SKM-1 (cell line): ENCODE measurements around the gene PLCH1.

Experiments used
- DNase-seq: peaks from one replicate; lab custom pipeline; 2025; ENCODE audit not compliant: unreplicated experiment; lab: John Stamatoyannopoulos, UW

PLCH1 gene

DNA sequence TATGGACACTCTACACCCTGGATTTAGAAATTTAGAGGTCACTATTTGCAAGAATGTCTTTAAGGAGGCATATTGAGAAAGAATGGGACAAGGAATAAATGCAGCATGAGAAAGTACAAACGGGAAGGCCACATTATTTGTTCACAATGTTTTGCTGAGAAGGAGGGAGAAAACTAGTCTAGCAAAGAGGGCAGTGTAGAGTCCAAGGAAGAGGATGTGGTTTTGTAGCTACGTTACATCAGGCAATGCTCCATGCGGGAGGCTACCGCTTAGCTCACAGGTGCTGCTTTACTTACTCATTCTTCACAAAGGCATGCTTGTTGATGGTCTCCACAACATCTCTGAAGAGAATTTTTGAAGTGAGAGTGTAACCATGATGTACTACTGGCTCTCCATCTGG lies 191.1 kb downstream of the PLCH1 start:
- peak; percentile 85 for DNase-seq

DNA sequence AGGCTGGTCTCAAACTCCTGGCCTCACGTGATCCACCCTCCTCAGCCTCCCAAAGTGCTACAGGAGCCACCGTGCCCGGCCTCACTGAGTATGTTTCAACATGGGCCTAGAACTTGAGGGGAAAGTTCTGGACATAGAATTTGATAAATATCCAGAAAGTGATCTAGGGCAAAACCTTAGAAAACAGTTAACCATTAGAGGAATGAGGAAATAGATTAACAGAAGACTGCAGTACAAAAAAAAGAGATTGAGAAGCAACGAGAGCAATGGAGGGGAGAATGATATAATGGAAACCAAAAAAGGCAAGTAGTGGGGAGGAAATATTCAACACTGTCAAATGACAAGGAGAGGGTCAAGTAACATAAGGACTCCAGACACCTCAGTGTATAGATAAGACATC lies 191.5 kb downstream of the PLCH1 start:
- no peak for DNase-seq

DNA sequence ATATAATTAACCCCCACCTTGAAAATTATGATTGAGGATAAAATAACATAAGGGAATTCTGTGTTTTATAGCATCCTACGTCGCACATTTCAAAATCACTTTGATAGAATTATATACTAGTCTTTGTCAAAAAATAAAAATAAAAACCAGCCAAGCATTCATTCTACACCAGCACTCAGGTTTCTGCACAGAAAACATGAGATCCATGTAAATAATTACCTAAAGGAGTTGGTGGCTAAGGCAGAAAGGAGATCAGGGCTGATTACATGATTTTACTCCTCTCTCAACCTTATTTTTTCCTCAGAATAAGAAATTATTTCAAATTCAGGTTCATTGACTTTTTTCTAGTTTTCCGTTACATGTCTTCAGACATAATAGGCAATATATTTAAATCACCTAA lies 194.5 kb downstream of the PLCH1 start:
- DNase-seq = no peak

DNA sequence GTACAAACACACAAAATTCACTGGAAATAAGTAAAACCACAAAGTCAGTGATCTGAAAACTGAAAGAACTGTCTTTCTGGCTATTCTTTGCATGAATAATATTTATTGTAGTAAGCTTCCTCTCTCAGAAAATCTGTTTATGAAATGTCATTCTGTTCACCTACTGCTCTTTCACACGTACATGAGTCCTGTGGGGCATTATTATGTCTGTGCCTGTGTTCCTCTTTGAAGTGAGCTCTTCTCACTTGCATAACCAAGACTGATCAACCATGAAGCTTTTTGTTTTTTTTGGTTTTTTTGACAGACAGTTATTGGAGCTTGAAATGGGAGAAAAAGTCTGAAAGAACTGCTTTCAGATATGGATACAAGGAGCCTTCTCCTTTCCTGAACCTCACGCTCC lies 195.8 kb downstream of the PLCH1 start:
- no peak for DNase-seq

DNA sequence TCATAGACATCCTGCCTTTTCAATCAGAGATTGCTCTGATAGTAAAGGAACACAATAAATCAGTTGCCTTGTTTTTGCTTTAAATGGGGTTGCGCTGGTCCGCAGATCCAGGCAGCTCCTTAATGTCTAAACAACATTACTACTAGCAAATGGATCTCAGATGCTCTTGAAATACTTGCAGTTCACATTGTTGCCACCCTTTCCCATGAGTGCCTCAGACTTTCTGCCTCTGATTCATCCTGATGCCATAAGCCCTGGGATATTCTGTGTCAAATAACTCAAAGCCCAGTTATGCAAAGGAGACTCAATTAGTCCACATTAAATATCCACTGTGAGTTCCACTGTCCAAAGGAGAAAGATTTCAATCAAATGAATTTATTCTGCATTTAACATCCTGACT lies 196.7 kb downstream of the PLCH1 start:
- DNase-seq = no peak

DNA sequence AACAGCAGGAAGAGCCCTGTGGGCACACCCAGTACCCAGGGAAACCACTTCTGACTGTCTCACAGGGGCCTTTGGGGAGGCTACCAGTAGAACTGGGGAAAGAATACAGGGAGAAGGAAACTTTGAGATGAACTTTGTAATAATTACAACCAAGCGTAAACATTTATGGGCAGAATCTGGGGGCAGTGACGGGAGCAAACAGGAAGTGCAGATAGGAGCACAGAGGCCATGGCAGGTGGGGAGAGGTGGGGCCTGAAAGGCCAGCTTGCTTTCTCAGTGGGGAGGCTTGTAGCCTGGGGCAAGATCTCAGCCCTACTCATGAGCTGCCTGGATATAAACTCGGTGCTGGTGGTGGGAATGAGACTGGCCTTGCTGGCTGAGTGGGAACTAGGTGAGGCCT lies 209.8 kb downstream of the PLCH1 start:
- DNase-seq = no peak

DNA sequence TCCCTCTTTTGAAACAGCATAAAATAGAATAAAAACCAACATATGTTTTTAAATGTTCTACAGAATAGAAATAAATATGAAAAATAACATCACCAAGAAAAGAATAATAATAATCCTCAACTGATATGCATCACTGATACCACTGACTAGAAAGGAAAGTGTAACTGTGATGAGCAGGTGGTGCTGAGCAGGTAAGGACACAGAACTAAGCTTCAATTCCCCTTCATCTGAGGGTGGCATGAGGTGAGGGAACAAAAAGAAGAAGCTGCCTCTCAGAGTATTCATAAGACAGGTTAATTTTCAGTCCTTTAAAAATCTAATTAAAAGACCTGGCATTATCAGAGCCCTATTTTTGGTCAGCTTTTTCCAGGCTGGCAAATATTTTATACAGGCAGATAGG lies 216.3 kb downstream of the PLCH1 start:
- no peak for DNase-seq

DNA sequence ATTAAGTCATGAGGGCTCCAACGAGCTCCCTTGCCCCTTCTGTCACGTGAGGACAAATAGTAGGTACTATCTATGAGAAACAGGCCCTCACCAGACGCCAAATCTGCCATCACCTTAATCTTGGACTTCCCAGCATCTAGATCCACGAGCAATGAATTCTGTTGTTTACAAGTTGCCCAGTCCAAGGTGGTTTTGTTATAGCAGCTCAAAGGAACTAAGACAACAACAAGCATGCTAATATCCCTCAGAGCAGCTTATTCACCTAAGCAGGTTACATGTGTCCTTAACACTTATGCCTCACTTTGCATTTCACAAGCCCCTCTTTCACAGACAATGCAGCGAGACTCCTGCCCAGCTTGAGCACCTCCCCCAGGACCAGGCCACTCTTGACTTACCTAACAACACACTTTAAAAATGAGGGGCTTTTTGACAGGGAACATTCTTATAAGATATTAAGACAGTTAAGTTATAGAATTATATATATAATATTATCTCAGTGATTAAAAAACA lies 219.5 kb downstream of the PLCH1 start:
- no peak for DNase-seq

DNA sequence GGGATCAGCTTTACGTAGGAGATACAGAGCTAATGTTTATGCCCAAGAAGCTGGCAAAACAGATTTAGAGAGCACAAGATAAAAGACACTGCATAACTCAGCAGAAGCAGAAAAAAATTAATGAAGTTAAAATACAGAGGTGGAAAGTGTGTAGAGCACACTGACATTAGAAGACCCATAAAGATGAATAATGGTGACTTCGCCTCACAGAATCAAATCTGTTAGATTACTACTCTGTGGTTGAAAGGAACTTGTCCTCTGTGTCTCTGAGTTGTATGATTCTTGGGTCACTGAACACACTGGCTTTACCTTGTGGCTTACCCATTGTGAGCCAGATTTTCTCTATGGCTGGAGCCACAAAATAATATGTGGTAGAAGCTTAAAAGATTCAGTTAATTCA lies 224.4 kb downstream of the PLCH1 start:
- no peak for DNase-seq

DNA sequence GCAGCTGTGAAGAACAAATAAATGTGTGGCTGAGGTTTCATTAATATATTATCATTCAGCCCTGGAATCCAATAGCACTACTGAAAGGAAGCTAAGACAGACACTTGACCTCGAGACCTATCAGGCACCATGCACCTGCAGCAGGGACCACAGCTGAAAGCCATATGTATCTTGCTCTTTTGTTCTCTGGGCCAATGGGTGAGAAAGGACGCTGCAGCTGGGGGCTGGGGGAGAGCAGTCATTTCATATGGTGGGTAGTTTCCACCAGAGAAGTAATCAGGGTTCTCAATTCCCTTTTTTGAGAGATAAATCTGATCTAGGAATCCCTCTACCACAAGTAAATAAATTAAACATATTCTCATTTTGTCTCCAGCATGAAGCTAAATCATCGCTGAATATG lies 225.8 kb downstream of the PLCH1 start:
- DNase-seq = no peak

DNA sequence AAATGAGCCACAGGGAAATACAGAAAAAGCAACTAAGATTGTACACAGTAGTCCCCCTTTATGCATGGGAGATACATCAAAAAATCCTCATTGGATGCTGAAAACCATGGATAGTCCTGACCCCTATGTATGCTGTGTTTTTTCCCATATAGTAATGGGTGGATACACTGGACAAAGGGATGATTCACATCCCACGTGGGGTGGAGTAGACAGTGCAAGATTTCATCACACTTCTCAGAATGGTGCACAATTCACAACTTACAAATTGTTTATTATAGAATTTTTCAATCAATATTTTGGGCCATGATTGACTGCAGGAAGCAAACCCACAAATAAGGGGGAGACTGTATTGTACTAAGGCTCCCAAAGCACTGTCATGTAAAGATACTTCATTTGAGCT lies 227.0 kb downstream of the PLCH1 start:
- no peak for DNase-seq

DNA sequence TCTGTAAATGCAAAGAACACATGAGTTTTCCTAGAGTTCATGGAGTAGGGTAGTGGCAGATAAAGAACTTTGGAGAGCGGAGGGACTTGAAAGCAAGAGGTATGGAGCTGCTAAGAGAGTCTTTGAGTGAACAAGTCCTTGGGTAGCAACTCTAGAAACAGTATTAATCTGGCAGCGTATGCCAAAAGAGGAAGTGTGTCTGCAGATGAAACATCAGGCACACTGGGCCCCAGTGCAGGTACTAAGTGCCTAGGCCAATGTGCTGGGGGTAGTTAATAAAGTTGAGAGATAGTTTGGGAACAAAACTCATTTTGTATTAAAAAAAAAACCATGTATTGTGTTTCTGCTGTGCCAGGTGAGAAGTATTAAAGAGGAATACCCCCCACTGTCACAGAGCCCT lies 228.4 kb downstream of the PLCH1 start:
- DNase-seq = no peak

DNA sequence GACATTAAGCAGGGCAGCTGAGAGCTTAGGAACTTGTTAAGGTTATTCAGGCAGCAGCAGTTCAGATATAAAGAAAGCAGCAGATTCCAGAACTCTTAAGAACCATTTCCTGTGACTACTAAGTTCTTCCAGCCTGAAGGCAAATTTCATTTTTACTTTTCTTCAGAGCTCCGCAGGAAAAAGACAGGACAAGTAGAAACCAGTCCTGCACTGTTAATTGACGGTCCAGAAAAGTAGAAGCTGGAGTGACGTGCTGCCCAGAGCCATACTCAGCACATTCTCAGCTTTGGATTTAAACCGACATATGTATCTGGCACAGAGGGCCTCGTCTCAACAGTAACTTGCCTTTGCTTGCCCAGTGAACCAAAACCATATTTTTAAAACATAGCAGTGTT lies 232.0 kb downstream of the PLCH1 start:
- no peak for DNase-seq

DNA sequence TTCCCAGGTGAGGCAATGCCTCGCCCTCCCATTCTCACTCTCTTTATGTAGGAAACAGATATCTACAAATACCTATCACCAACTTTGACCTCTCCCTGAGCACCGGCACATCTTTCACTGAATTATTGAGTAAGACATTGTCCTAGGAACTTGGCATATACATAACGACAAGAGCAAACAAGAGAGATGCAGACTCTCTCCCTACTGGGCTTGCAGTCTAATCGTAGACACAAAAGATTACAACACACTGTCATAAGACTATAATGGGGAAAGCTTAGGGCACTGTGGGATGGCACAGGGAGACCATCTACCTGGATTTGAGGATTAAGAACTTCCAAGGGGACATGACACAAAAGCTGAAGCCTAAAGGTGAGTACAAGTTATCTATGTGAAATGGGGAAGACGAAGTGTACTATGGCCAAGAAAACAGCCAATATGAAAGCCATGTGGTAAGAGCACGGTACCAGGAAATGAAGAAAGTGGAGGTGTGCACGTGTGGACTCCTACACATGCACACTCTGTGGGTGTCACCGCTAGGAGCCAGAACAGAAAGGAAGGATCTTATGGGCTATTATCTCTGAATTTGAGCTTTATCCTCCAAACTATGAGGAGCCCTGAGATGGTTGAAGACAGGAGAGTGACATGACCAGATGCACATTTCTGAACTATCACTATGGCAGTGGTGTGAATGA lies 232.6 kb downstream of the PLCH1 start:
- DNase-seq = no peak

DNA sequence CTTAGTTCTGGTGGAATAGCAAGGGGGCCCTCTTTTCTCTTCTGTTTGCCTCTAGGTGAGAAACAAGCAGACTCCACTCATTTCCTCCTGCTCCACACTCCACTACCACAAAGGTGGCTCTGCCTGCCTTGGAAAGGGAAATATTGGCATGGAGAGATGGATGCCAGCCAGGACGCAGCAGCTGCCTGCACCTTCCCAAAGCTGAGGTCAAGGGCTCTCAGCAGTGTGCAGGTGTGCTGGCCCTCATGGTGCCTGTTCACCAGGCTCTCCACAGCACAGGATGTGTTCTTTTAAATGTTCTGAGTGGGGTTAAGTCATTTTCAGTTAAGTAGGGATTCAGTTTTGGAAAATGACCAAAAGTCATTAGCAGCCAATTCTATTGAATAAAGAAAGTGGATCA lies 240.2 kb downstream of the PLCH1 start:
- DNase-seq = no peak

DNA sequence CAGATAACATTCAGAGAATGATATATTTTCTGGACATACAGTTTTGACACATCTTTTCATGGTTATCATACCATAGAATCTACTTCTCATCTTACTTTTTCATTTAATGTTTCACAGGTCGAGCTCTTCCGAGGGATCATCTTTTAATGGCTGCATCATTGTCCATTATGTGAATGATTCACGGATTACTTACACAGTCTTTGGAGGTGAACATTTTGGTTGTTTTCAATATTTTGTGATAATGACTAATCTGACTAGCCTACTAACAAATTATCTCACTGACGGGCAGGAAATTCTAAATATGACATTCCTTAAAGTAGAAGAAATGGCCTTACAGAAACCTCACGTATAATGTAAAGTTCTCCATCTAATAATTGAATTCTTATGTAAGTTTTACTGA lies 242.2 kb downstream of the PLCH1 start:
- DNase-seq = no peak

DNA sequence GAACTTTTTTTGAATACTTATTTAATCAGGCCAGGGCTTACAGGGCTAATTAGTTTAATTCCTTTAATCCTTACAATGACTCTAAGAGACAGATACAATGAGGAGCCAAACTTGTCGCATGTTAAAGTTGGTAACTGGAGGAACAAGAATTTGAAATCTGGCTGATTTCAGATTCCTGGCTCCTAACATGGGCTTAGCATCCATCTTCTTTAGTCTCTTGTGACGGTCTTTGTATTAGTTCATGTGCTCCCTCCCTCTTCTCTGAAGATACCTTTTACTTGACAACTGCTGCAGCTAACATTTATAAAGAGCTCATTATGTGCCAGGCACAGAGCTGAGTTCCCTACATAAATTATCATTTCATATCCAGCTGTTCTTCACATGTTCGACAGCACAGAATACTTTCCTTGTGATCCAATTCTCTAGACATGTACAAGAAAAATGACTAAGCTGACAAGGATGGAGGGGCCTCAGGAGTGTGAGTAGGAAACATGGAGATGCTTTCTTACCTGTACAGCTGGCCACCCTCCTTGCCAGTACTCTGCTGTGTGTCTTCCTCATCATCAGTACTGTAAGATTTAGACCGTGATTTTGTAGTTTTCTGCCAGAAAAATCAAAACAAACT lies 244.6 kb downstream of the PLCH1 start:
- no peak for DNase-seq

DNA sequence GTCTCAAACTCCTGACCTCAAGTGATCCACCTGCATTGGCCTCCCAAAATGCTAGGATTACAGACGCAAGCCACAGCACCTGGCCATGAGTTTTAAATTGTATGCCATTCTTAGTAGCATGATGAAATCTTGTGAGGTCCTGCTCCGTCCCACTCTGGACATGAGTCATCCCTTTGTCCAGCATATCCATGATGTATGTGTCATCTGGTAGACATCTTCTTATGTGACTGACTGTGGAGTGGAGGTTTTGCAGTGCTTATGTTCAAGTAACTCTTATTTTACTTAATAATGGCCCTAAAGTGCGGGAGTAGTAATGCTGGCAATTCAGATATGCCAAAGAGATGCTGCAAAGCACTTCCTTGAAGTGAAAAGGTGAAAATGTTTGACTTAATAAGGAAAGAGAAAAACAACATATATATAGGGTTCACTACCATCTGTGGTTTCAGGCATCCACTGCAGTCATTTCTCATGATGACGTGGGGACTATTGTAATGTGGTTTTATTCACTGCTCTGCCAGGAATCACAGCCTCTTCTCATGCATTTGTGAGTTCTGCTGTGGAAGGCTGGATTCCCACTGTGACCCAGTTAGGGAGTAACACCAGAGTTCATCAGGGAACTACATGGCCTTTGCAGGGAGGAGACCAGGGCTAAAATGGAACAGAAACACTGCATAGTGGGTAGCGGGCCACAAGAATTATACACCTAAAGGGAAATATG lies 246.8 kb downstream of the PLCH1 start:
- no peak for DNase-seq

DNA sequence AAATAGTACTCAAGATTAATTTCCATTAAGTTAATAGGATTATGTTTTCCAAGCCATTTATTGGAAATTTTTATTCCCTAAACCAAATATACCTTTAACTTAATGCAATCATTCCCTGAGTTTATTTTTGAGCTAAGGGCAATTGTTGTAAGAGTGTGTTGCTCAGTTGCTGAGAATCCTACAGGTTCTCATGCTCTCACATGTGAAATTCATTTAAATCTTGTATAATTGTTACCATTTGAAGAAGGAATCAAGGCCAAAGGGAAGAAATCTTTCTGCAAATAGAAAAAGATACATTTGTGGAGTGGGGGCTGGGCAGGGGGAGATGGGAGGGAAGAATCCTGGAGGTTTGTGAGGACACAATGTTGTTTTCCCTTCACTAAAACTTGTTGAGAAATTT lies 248.7 kb downstream of the PLCH1 start:
- DNase-seq = no peak

DNA sequence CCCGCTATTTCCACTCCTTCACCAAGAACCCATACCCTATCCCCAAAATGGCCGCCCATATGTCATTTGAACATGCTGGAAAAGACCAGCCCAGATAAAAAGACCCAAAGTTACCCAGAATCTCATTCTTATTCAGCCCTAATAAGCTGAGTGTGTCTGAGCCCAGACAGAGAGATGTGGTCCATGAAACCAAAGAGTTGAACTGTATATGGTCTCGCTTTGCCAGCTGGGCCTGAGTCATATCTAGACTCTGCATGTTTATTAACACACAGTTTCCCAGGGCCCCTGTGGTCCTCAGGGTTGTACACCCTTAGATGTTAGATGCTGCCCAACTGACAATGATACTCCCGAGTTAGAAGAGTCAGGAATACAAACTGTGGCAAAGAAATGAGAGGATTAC lies 249.5 kb downstream of the PLCH1 start:
- DNase-seq = no peak

DNA sequence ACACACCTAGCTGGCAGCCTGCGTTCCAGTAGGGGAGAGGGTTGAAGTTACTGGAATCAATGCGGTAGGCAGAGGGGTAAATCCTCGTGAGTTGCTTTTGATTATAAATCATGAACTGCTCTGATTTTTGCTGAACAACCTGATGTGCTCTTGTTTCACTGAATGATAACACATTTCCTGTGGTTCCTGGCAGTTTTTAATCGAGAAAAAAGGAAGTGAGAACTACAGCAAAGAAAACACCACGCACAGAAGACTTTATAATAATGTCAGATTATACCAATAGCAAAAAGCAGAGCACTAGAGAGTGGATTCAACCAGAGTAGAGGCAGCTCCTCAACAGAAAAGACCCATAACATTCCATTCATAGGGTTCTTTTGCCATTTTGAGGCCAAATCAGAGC lies 250.5 kb downstream of the PLCH1 start:
- DNase-seq = no peak

DNA sequence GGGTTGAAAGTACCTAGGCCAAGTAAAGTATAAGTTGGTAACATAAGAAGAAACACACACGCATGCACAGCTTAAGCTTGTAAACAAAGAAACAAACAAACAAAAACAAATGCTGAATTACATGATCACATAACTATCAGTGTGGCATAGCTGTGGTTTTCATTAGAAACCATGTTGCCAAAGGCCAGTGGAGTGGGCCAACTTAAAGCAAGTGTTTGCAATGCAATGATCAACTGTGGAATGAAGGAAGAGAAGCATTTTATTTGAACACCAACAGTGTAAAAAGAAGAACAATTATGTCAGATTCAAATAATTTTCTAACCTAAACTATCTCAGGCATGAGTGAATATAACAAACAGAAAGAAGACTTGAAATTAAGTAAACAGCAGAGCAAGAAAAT lies 252.0 kb downstream of the PLCH1 start:
- no peak for DNase-seq
